Activated naive CD8-positive, alpha-beta T cell treated with anti-CD3 and anti-CD28 coated beads, Interleukin-2, amount 50 U/mL, for 24 hours (primary cell): ENCODE measurements around the gene TBX10.

Experiments used
- ATAC-seq: fragments of 150-1000 bp; cut with Tn5 transposase; one replicate; pipeline ENCODE4 v1.10.0; 2021
- DNase-seq: peaks from one replicate; pipeline ENCODE4 v3.0.0; 2021
- H3K27ac Mint-ChIP-seq: one replicate; pipeline ENCODE4 v1.8.0; 2021; ENCODE audit warnings: mild to moderate bottlenecking, mixed read lengths
- H3K27me3 Mint-ChIP-seq: one replicate; pipeline ENCODE4 v1.8.0; 2021; ENCODE audit warnings: mixed read lengths
- H3K36me3 Mint-ChIP-seq: one replicate; pipeline ENCODE4 v1.8.0; 2021; ENCODE audit warnings: low read depth, mixed read lengths
- H3K4me1 Mint-ChIP-seq: one replicate; pipeline ENCODE4 v1.8.0; 2021; ENCODE audit warnings: mixed read lengths
- H3K4me3 Mint-ChIP-seq: one replicate; pipeline ENCODE4 v1.8.0; 2021; ENCODE audit warnings: mild to moderate bottlenecking, moderate library complexity, mixed read lengths
- H3K9me3 Mint-ChIP-seq: one replicate; pipeline ENCODE4 v1.8.0; 2021; ENCODE audit warnings: mixed read lengths

TBX10 gene

DNA sequence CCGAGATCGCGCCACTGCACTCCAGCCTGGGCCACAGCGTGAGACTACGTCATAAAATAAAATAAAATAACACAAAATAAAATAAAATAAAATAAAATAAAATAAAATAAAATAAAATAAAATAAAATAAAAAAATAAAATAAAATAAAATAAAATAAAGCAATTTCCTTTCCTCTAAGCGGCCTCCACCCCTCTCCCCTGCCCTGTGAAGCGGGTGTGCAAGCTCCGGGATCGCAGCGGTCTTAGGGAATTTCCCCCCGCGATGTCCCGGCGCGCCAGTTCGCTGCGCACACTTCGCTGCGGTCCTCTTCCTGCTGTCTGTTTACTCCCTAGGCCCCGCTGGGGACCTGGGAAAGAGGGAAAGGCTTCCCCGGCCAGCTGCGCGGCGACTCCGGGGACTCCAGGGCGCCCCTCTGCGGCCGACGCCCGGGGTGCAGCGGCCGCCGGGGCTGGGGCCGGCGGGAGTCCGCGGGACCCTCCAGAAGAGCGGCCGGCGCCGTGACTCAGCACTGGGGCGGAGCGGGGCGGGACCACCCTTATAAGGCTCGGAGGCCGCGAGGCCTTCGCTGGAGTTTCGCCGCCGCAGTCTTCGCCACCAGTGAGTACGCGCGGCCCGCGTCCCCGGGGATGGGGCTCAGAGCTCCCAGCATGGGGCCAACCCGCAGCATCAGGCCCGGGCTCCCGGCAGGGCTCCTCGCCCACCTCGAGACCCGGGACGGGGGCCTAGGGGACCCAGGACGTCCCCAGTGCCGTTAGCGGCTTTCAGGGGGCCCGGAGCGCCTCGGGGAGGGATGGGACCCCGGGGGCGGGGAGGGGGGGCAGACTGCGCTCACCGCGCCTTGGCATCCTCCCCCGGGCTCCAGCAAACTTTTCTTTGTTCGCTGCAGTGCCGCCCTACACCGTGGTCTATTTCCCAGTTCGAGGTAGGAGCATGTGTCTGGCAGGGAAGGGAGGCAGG, 56.0 kb downstream of the TBX10 start, which contains the start of gene GSTP1:
TSS of gene GSTP1 (plus strand) at position 566 of the 958 bp plus-strand sequence. CDS start at position 598, 32 bp downstream.
- ATAC-seq (peak; percentile 92), DNase-seq (peak; percentile 91)
- H3K27ac Mint-ChIP-seq, result peak within 1 kb of the TSS; percentile 90
- H3K4me1 Mint-ChIP-seq, result peaks cover 59% of the 10 kb centered on the region
- peak within 1 kb of the TSS; percentile 87 for H3K4me3 Mint-ChIP-seq
- H3K27me3 Mint-ChIP-seq, result peaks cover 21% of the 10 kb centered on the region
- peaks cover 36% of the 10 kb centered on the region for H3K36me3 Mint-ChIP-seq
- H3K9me3 Mint-ChIP-seq, result peaks cover 4% of the 10 kb centered on the region

DNA sequence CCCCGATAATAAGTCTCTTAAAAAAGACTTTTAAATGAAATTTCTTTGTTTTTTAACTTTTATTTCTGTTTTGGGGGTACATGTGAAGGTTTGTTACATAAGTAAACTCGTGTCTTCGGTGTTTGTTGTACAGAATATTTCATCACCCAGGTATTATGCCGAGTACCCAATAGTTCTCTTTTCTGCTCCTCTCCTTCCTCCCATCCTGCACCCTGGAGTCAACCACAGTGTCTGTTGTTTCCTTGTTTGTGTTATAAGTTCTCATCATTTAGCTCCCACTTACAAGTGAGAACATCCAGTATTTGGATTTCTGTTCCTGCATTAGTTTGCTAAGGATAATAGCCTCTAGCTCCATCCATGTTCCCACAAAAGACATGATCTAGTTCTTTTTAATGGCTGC, 57.6 kb downstream of the TBX10 start:
- Mint-ChIP-seq H3K4me3 (peak overlapping the region; percentile 87), H3K27me3 (peaks cover 24% of the 10 kb centered on the region), H3K4me1 (peaks cover 56% of the 10 kb centered on the region), H3K27ac (no peak overlapping the region), H3K9me3 (no peaks in the 10 kb centered on the region), H3K36me3 (peaks cover 24% of the 10 kb centered on the region)
- ATAC-seq, result no peak
- no peak for DNase-seq

DNA sequence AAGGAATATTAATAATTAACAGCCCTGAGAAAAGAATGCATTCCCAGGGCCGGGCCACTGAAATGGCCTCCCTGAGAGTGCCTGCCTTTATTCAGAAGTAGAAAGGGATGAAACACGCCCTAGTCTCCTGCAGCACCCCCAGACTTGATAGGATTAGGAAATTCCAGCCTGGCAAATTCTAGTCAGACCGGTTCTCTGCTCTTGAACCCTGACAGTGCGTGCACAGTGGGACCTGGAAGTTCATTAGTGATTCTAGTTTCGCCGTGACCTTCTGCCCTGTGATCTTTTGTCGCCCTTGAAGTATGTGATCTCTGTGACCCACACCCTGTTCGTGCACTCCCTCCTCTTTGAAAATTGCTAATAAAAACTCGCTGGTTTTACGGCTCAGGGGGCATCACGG, 58.1 kb downstream of the TBX10 start:
- no peak overlapping the region for H3K27ac Mint-ChIP-seq
- peaks cover 27% of the 10 kb centered on the region for H3K27me3 Mint-ChIP-seq
- ATAC-seq (no peak), DNase-seq (no peak)
- H3K36me3 Mint-ChIP-seq, result peaks cover 19% of the 10 kb centered on the region
- peaks cover 50% of the 10 kb centered on the region for H3K4me1 Mint-ChIP-seq
- H3K4me3 Mint-ChIP-seq, result no peak overlapping the region
- no peaks in the 10 kb centered on the region for H3K9me3 Mint-ChIP-seq
